ENCODE measurements around the gene KIF6.

Gene KIF6

DNA sequence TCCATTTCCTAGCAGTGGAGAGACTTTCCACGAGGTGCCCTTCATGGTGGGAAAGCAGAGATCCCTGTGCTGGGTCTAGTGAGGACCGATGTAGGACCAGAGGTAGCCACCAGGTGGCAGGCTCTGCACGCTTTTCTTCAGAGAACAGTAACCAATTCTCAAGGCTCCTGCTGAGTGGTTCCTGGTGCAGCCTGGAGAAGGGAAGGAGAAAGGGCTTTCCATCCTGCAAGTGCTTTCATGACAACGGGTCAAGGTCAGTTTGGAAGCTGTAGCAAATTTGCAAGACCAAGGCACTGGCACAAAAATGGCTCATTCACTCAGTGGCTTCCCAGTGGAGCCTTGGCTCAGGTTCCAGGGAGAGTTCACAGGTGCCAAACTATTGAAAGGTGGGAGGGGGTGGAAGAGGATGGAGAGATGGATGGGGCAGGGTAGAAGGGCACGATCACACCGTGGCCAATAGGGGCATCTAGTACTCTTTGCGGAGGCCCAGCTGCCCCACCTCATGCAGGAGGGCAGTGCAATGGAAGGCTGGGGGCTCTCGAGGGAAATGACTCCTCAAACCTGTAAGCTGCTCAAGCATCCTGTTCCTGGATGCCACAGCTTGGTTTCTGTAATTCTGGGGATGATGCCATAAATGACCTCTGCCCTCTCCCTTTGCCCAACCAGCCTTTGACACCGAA, 377.2 kb downstream of the KIF6 start:
- peak; percentile 23 for DNase-seq (ENCODE audit: low read depth)

- no peak for DNase-seq (ENCODE audit: low read depth)
Observed at GRCh38 chr6:39347206-39347605, 378.0 kb downstream of the KIF6 start.

DNA sequence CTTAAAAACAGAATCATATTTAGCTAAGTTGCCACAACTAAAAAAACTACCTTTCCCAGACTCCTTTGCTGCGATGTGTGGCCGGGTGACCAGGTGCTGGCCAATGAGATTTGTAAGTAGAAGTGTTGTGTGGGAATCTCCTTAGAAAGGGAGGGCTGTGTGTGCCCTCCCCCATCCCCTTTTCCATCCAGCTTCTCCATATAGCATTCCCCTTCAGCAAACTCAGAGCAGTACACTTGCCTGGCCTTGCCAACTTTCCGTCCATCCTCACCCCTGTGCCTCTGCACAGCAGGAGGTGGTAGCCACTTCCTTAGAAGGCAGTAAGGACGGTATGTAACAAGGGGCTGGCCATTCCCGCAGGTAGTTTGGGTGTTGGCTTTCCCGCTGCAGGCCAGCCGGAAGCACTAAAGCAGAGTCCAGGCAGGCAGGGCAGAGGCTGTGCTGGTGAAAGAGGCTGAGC, 380.4 kb downstream of the KIF6 start:
- DNase-seq (ENCODE audit: low read depth): no peak

GRCh38 chr6:39343396-39343870, 381.8 kb downstream of the KIF6 start:
- no peak for DNase-seq (ENCODE audit: low read depth)

- DNase-seq (ENCODE audit: low read depth): no peak
Observed at GRCh38 chr6:39342692-39343395, 382.4 kb downstream of the KIF6 start.

DNA sequence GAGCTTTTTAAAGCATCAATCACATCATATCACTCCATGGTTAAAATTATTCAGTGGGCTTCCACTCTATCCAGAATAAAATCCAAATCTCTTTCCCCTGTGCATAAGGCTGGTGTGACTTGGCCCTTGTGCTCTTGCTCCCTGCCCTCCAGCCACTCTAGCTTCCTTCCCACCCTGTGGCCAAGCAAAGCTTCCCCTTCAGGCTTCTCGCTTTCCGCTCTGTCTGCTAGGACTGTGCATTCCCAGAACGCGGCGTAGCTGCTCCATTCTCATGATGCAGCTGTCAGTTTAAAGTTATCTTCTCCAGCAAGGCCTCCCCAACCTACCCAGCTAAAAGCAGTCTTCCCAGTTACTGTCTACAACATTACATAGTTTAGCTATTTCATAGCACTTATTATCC, 383.3 kb downstream of the KIF6 start:
- DNase-seq (ENCODE audit: low read depth): no peak

DNA sequence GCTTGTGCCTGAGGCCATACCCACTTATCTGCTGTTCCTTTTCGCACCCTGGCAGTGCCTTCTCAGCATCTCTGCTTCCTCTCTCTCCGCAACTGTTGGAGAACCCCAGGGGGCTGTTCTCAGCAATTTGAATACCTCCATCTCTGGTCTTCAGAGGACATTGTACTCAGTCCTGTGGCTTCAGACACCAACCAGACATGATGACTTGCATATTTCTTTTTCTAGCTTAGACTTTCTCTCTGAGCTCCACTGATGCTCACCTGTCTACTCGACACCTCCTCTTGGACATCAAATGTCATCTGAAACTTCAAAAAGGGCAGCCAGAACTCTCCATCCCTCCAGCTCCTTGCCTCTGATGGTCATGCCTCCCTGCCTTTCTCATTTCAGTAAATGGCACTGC, 383.9 kb downstream of the KIF6 start:
- DNase-seq (ENCODE audit: low read depth): no peak

DNA sequence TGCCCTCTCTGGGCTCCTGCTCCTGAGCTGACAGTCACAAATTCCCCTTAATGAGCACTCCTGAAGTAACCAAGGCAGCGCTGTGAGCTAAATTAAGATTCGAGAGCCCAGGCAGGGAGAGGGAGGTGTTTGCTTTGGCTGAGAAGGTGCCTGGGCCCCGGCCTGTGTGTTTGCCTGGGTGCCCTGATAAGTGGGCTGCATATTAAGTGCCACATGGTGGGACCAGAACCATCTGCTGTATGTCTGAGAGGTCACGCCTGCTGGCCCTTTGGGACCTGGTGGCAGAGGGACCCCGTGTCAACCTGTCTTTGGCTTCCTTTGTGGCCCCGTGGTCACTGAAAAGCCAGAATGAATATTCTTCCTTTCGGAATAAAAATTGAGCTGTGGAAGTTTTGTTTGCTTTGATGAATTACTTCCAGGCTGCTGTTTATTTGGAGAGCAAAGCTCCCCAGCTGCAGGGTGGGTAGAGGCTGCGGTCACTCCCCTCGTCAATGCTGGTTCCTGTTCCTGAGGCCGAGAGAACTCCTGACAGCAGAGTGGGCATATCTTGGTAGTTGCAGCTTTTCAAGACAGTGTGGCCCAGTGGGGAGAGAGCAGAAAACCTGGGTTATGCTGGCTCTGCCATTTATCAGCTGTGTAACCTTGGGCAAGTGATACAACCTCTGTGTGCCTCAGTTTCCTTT, 385.2 kb downstream of the KIF6 start:
- DNase-seq (ENCODE audit: low read depth): no peak

GRCh38 chr6:39339096-39339867, 385.9 kb downstream of the KIF6 start:
- no peak for DNase-seq (ENCODE audit: low read depth)

GRCh38 chr6:39338397-39338796, 386.8 kb downstream of the KIF6 start:
- DNase-seq (ENCODE audit: low read depth): no peak

- no peak for DNase-seq (ENCODE audit: low read depth)
Observed at GRCh38 chr6:39335780-39336545, 389.2 kb downstream of the KIF6 start.

DNA sequence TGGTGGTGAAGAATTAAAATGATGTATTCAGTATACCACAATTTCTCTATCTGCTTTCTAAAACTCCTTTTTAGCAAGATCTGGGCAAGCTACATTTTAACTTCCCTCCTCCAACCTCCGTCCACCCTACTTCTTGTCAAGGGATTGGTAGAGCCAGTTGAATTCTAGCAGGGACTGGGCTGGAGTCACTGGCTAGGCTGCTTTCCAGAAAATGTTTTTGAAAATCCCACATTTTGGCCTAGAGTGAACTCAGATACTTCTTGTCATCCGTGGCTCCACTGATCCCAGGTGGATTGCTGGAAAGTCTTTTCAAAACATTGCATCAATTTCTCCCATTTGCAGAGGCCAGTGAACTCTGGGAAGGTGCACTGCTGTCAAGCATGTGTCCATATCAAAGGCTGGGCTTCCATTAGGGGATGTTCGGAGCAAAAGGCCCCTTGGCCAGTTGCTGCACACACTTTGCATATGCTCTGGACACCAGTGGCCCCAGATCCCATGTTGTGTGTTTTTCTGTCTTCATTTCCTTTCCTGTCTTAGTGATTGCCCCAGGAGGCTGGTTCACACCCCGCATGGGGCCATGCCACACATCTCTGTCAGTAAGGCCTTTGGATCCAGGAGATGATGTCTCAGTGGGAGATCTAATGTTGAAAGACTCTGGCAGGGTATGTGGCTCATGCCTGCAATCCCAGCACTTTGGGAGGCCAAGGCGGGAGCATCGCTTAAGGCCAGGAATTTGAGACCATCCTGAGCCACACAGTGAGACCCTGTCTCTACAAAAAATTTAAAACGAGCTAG, 391.4 kb downstream of the KIF6 start:
- no peak for DNase-seq (ENCODE audit: low read depth)

DNA sequence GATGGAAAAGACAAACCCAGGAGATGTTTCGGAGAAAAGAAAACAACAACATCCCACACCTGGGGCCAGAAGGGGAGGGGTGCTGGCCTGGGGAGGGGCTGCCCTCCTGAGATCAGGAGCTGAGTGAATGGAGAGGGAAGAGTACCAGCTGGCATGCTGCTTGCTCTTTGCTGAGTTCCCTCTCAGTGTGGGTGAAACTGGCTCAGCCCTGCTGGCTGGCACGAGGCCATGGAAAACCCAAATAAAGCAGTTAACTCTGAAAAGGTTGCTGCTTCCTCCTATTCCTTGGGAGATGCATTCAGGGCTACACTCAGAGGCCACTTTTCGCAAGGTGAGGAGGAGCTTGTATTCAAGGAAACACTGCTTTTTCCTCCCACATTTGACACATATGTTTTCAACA, 394.7 kb downstream of the KIF6 start:
- DNase-seq (ENCODE audit: low read depth): no peak

DNA sequence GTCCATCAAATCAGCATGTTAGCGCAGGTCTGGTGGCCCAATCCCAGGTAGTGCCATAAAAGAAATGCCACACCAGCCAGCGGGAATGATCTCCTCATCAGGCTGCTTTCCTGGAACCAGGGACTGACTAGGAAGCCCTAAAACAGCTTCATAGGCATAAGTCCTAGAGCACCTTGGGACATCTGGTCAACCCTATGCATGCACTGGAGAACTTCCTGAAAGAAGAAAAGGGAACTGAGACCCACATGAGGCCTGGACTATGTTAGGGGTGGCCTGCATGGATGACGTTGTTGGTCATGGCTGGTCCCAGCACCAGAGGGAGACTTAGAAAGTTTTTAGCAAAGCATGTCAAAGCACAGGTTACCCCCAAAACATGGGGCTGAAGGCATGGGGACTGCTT, 395.2 kb downstream of the KIF6 start:
- no peak for DNase-seq (ENCODE audit: low read depth)

DNA sequence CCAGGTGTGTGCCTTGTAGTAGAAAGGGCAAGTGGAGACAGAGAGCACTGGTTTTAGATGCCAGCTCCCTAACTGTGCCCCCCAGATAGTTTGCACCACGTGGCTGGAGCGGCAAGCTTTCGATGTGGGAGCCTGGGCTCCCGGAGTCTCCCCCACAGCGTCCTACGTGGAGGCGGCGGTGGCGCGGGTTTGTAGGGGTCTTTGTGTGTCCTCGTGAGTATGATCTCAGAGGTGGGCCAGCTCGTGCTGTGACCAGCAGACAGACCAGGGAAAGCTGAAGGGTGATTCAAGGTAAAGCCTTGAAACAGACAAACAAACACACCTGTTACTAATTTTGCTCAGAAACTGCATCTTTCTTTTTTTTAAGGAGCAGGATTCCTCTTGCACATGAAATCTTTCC, 397.1 kb downstream of the KIF6 start:
- DNase-seq (ENCODE audit: low read depth): no peak

GRCh38 chr6:39327507-39327906, 397.7 kb downstream of the KIF6 start:
- no peak for DNase-seq (ENCODE audit: low read depth)

DNA sequence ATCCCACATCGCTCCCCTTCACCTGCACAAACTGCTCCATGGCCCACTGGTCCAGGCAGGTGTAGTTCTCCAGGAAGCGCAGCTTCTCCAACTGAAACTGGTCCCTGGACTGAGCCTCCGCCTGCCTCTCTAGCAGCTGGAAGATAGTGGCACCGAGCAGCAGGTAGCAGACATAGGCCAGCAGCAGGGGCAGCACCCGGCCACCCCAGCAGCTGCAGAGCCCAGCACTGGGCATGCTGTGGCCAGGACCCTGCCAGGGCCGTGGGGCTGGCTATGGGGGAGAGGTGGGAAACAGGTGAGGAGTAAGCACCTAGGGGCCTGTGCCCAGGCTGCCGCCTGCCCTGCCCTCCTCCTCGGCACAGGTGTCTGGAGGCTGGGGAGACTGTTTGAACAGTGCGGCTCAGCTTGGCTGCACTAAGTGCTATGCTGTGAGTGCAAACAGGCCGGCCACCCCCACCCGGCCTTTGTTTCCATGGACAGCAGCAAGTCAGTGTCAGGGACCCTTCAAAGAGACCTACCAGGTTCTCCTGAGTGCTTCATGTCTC, 402.8 kb downstream of the KIF6 start, which contains the start of gene KCNK16:
TSS of gene KCNK16 (minus strand) at position 397 of the 545 bp plus-strand sequence. CDS start at position 235, 162 bp downstream.
- no peak for DNase-seq (ENCODE audit: low read depth)

GRCh38 chr6:39321761-39322160, 403.4 kb downstream of the KIF6 start:
- no peak for DNase-seq (ENCODE audit: low read depth)

DNA sequence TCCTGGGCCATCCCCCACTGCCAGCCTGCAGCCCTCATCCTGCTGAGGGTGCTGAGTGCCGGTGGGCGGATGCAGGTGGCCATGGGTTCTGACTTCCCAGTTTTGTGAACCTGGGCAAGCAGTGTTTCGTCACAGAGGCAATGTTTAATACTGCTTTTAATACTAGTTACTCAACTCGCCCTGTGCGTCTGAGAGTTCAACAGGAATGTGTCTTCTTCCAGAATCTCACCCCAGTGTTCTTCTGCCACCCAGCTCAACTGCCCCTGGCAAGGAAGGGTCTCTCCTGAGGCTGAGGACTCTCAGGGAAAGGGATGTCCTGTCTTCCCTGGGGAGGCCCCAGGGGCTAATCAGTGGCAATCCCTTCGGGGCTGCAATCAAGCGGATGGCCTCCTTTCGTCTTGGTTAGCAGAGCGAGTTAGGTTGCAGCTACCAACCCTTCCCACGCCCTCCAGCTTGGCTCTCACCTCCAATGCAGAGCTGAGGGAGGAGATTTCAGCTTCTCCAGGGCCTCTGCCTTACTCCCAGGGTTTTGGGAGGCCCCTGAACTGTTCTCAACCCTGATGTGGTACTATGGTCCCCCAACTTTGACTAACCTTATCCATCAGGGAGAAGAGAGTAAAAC, 404.7 kb downstream of the KIF6 start:
- no peak for DNase-seq (ENCODE audit: low read depth)
